ENCODE results near the gene ADAM12.

ADAM12 gene

GRCh38 chr10:126214021-126214420 lies 174.3 kb downstream of the ADAM12 start:
- no peak for DNase-seq (ENCODE audit: low read depth in 2 of 2)

- DNase-seq (ENCODE audit: low read depth in 2 of 2) = peak in 1 of 2 experiments; percentile 37
These were observed 175.5 kb downstream of the ADAM12 start for GRCh38 chr10:126212738-126213137.

- no peak for DNase-seq (ENCODE audit: low read depth in 2 of 2)
These were observed 178.1 kb downstream of the ADAM12 start for GRCh38 chr10:126210051-126210651.

- no peak for DNase-seq (ENCODE audit: low read depth in 2 of 2)
These were observed 178.8 kb downstream of the ADAM12 start for GRCh38 chr10:126209451-126209850.

- no peak for DNase-seq (ENCODE audit: low read depth in 2 of 2)
These were observed 179.5 kb downstream of the ADAM12 start for GRCh38 chr10:126208726-126209302.

- DNase-seq (ENCODE audit: low read depth in 2 of 2) = no peak
These were observed 180.4 kb downstream of the ADAM12 start for GRCh38 chr10:126207851-126208250.

GRCh38 chr10:126207313-126207771 lies 180.9 kb downstream of the ADAM12 start:
- DNase-seq (ENCODE audit: low read depth in 2 of 2) = peak; percentile 93

GRCh38 chr10:126205486-126206205 lies 182.6 kb downstream of the ADAM12 start:
- no peak for DNase-seq (ENCODE audit: low read depth in 2 of 2)

- no peak for DNase-seq (ENCODE audit: low read depth in 2 of 2)
These were observed 184.0 kb downstream of the ADAM12 start for GRCh38 chr10:126204320-126204719.

GRCh38 chr10:126203746-126204145 lies 184.5 kb downstream of the ADAM12 start:
- no peak for DNase-seq (ENCODE audit: low read depth in 2 of 2)

- DNase-seq (ENCODE audit: low read depth in 2 of 2) = no peak
These were observed 186.7 kb downstream of the ADAM12 start for GRCh38 chr10:126201603-126202002.

GRCh38 chr10:126199221-126199998 lies 188.9 kb downstream of the ADAM12 start:
- DNase-seq (ENCODE audit: low read depth in 2 of 2) = peak; percentile 87 to 88

GRCh38 chr10:126198681-126199080 lies 189.6 kb downstream of the ADAM12 start:
- no peak for DNase-seq (ENCODE audit: low read depth in 2 of 2)

GRCh38 chr10:126197036-126197543 lies 191.2 kb downstream of the ADAM12 start:
- DNase-seq (ENCODE audit: low read depth in 2 of 2) = no peak

GRCh38 chr10:126196281-126196680 lies 192.0 kb downstream of the ADAM12 start:
- peak; percentile 49 to 55 for DNase-seq (ENCODE audit: low read depth in 2 of 2)

- no peak for DNase-seq (ENCODE audit: low read depth in 2 of 2)
These were observed 197.1 kb downstream of the ADAM12 start for GRCh38 chr10:126191192-126191591.

GRCh38 chr10:126188679-126189200 lies 199.5 kb downstream of the ADAM12 start:
- DNase-seq (ENCODE audit: low read depth in 2 of 2) = no peak

GRCh38 chr10:126187399-126187798 lies 200.9 kb downstream of the ADAM12 start:
- no peak for DNase-seq (ENCODE audit: low read depth in 2 of 2)

GRCh38 chr10:126186766-126187165 lies 201.5 kb downstream of the ADAM12 start:
- DNase-seq (ENCODE audit: low read depth in 2 of 2) = no peak

GRCh38 chr10:126185676-126186447 lies 202.4 kb downstream of the ADAM12 start:
- no peak for DNase-seq (ENCODE audit: low read depth in 2 of 2)

GRCh38 chr10:126181626-126182025 lies 206.7 kb downstream of the ADAM12 start:
- no peak for DNase-seq (ENCODE audit: low read depth in 2 of 2)
